Right lobe of liver (tissue), 4 donors: ENCODE results near the gene METTL6.

Experiments used
- POLR2A ChIP-seq: fragments of 450-650 bp; IDR thresholded peaks from one replicate; pipeline ENCODE4 v1.6.1; 2017; ENCODE audit warnings: antibody characterized with exemption, mild to moderate bottlenecking
- TF ChIP-seq, protein P1 (sequence below), 4 donors: fragments of 200-600 bp in 3 of 4; fragments of 450-650 bp in 1 of 4; IDR thresholded peaks; one replicate each; pipeline versions ENCODE4 v1.5.1 to v1.8.0; 2016 to 2022; ENCODE audit warnings: antibody characterized with exemption in 4 of 4, mild to moderate bottlenecking in 2 of 4
- donor health status: DM: no; HTN: no; CAD: no.
- donor health status: DM: no; HTN: no; CAD: no.
- donor health status: DM: no; HTN: yes; CAD: no.

DNA sequence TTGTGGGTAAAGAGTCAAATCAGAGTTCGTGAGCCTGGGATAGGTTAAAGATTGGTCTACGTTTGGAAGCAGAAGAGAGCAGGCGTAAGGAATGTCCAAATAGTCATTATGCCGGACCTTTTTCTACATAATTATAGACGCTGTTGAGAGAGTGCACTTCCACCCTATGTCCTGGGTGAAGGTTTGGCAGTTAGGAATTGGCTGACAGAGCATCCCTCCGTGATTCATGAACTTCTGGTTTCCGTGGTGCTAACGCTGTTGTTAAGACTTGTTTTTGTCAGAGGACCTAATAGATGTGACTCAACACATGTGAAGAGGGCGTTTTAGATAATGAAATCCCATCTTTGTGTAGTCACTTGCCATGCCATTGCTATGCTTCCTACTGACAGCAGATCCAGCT is 1.2 kb upstream of the METTL6 start:
- TF ChIP-seq POLR2A = no peak
- TF ChIP-seq, protein P1, sequence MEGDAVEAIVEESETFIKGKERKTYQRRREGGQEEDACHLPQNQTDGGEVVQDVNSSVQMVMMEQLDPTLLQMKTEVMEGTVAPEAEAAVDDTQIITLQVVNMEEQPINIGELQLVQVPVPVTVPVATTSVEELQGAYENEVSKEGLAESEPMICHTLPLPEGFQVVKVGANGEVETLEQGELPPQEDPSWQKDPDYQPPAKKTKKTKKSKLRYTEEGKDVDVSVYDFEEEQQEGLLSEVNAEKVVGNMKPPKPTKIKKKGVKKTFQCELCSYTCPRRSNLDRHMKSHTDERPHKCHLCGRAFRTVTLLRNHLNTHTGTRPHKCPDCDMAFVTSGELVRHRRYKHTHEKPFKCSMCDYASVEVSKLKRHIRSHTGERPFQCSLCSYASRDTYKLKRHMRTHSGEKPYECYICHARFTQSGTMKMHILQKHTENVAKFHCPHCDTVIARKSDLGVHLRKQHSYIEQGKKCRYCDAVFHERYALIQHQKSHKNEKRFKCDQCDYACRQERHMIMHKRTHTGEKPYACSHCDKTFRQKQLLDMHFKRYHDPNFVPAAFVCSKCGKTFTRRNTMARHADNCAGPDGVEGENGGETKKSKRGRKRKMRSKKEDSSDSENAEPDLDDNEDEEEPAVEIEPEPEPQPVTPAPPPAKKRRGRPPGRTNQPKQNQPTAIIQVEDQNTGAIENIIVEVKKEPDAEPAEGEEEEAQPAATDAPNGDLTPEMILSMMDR (IDR thresholded peaks at IDR 0.05) = no peak
